ENCODE results near the gene ZNF681.
"Not testable (repeated sequence)": the region's sequence is repeated elsewhere in the genome, so short reads cannot be mapped to it uniquely, and the experiment has no call there.

ZNF681 gene

DNA sequence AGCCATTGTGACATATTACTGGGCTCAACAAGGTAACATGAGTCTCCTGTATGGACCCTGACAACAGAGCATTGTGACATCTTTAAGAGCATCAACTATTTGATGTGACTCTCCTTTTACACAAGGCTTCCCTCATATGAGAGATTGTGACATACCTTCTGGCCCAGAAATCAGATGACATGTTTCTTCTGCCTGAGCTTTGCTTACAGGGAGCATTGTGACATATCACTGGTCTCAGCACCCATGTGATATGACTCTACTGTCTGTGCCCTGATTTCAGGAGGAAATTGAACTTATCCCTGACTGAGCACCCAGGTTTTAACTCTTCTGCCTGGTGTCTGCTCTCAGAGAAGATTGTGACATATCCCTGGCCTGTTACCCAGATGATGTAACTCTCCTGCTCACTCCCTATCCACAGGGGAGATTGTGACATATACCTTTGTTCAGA, 15.9 kb upstream of the ZNF681 start:
- no peak for DNase-seq (ENCODE audit: low read depth, low spot score)
- peak overlapping the region; percentile 47 for H3K27ac ChIP-seq

DNA sequence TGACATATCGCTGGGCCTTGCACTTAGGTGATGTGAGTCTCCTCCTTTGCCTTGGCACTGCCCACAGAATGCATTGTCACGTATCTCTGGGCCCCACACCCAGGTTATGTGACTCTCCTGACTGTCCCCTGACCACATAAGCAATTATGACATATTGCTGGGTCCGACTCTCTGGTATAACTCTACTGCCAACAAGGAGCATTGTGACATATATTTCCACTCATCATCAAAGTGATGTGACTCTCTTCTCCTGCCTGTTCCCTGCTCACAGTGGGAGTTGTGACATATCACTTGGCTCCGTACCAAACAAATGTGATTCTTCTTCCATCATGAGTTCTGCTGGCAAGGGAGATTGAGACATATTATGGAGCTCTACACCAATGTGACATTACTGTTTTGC, 15.4 kb upstream of the ZNF681 start:
- no peak for DNase-seq (ENCODE audit: low read depth, low spot score)

DNA sequence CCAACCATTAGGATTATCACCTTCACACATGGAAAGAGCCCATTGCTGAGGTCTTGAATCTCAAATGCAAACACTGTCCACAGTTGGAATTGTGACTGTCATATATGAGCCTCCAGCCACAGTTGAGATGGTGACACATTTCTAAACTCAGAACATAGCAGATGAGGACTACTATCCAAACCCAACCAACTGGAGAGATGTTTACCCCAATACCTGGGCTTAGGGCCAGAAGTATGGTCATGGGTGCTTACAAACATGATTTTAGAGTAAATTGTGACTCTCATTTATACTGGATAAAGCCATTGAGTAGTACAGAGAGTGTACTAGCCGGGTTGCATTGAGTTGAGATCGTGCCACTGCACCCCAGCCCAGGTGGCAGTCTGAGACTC, 14.0 kb upstream of the ZNF681 start:
- peak overlapping the region; percentile 80 for H3K27ac ChIP-seq
- DNase-seq (ENCODE audit: low read depth, low spot score), result no peak

More for the DNA sequence above, 15.4 kb upstream of the ZNF681 start:
- peak overlapping the region; percentile 47 for H3K27ac ChIP-seq

DNA sequence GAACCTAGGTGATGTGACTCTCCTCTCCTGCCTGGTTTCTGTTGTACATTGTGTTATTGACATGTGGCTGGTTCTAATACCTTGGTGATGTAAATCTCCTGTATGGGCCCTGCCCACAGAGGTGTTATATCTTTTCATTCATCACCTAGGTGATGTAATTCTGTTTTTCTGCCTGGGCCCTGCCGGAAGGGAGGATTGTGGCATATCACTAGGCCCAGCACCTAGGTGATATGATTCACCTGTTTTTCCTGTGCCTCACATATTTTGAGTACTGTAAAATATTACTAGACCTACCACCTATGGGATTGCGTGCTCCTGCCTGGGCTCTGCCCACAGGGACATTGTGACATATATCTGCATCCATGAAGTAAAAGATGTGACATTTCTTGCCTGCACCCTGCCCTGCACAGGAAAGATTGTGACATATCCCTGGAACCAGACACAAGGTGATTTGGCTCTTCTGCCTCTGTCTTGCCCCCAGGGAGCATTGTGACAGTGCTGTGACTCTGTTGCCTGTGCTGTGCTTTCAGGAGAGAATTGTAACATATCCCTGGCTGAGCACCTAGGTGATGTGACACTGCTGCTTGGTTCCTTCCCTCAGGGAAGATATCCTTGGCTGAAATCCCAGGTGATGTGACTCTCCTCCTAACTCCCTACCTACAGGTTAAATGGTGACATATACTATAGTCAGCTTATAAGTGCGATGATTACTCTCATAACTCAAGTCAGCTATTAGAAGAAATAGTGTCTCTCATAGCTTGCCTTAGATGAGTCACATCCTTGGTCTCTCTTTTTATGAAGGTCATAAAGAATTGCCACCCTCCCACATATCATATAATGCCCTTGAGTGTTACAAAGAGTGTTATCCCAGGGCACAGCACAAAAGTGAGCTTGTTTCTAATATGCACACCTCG, 13.3 kb upstream of the ZNF681 start:
- DNase-seq (ENCODE audit: low read depth, low spot score), result no peak
- H3K27ac ChIP-seq, result peak overlapping the region; percentile 80

- H3K27ac ChIP-seq, result peak overlapping the region; percentile 80
- no peak for DNase-seq (ENCODE audit: low read depth, low spot score)
Observed at GRCh38 chr19:23771316-23771715, 12.6 kb upstream of the ZNF681 start.

DNA sequence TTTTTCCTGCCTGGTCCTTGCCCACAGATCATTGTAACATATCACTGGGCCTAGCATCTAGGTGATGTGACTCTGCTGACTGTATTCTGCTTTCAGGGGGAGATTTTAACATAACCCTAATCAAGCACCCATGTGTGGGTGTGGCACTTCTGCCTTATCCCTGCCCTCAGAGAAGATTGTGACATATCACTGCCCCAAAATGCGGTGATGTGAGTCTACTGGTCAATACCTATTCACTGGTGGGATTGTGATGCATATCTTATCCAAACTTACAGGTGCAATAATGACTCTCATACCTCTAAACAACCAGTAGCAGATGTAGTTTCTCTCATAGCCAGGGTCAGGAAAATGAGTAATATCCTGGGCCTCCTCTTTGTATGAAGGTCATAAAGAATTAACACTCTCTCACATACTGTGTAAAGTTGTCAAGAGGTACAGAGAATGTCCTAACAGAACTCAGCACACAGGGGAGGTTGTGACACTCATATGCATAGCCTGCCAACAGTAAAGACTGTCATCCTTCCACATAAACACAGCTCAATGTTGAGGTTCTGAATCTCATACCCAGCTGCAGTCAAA, 12.1 kb upstream of the ZNF681 start:
- peak overlapping the region; percentile 80 for H3K27ac ChIP-seq

GRCh38 chr19:23769691-23770468, 11.2 kb upstream of the ZNF681 start:
- H3K27ac ChIP-seq, result peak overlapping the region; percentile 80
- DNase-seq (ENCODE audit: low read depth, low spot score), result no peak

More for the DNA sequence above, 12.1 kb upstream of the ZNF681 start:
- no peak for DNase-seq (ENCODE audit: low read depth, low spot score)

DNA sequence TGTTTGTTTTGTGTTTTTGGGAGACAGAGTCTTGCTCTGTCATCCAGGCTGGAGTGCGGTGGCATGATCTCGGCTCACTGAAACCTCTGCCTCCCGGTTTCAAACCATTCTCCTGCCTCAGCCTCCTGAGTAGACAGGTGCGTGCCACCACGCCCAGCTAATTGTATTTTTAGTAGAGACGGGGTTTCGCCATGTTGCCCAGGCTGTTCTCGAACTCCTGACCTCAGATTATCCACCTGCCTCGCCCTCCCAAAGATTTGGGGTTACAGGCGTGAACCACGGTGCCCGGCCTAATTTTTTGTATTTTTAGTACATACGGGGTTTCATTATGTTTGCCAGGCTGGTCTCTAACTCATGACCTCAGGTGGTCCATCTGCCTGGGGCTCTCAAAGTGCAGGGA, 8.3 kb upstream of the ZNF681 start:
- no peak overlapping the region for H3K27ac ChIP-seq
- no peak for DNase-seq (ENCODE audit: low read depth, low spot score)

DNA sequence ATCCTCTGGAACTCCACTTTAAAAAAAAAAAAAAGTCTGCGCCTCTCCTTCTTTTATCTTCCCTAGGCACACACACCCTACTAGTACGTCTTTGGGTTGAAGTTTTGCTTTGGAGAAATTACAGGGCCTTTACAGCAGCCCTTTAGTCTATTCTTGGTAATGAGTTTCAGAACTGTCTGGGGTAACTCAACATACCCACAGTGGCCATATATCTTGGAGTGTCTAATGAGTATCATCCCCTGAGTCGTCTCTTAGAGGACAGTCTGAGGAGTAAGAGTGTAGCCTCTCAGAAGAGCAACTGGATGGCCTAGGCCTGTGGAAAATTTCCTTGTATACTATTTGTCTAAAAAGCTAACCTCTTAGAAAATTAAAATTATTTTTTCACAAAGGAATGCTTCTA, 6.1 kb upstream of the ZNF681 start:
- no peak overlapping the region for H3K27ac ChIP-seq
- no peak for DNase-seq (ENCODE audit: low read depth, low spot score)

GRCh38 chr19:23762884-23763711, 4.4 kb upstream of the ZNF681 start:
- H3K27ac ChIP-seq, result peak overlapping the region; percentile 79
- DNase-seq (ENCODE audit: low read depth, low spot score), result no peak

DNA sequence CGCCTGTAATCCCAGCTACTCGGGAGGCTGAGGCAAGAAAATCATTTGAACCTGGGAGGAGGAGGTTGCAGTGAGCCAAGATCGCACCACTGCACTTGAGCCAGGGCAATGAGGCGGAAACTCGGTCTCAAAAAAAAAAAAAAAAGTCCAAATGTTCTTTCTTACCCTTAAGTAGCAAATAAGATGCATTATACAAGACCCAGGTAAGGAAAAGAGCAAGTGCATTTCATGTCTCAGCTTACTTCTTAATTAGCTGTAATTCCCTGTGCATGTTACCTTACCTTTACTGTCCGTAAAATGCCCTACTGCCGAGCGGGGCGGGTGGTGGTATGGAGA, 3.8 kb upstream of the ZNF681 start:
- DNase-seq (ENCODE audit: low read depth, low spot score), result no peak
- H3K27ac ChIP-seq, result peak overlapping the region; percentile 79

GRCh38 chr19:23760326-23760725, 1.6 kb upstream of the ZNF681 start:
- not testable (repeated sequence) for H3K27ac ChIP-seq; DNase-seq (ENCODE audit: low read depth, low spot score)

DNA sequence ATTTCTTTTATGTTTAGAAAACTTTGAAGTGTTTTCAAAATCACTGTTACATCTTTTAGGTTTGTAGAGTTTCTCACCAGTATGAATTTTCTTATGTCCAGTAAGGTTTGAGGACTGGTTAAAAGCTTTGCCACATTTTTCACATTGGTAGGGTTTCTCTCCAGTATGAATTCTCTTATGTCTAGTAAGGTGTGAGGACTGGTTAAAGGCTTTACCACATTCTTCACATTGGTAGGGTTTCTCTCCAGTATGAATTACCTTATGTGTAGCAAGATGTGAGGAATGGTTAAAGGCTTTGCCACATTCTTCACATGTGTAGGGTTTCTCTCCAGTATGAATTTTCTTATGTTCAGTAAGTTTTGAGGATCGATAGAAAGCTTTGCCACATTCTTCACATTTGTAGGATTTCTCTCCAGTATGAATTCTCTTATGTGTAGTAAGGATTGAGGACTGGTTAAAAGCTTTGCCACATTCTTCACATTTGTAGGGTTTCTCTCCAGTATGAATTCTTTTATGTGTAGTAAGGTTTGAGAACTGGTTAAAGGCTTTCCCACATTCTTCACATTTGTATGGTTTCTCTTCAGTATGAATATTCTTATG, 15.0 kb downstream of the ZNF681 start:
- not testable (repeated sequence) for H3K27ac ChIP-seq; DNase-seq (ENCODE audit: low read depth, low spot score)

- DNase-seq (ENCODE audit: low read depth, low spot score); H3K27ac ChIP-seq: not testable (repeated sequence)
Observed at GRCh38 chr19:23730729-23731465, 27.8 kb downstream of the ZNF681 start.

DNA sequence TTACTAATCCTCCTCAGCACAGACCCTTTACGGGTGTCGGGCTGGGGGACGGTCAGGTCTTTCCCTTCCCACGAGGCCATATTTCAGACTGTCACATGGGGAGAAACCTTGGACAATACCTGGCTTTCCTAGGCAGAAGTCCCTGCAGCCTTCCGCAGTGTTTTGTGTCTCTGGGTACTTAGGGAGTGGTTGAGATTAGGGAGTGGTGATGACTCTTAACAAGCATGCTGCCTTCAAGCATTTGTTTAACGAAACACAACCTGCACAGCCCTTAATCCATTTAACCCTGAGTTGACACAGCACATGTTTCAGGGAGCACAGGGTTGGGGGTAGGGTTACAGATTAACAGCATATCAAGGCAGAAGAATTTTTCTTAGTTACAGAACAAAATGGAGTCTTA, 34.5 kb downstream of the ZNF681 start:
- H3K27ac ChIP-seq; DNase-seq (ENCODE audit: low read depth, low spot score): not testable (repeated sequence)

- DNase-seq (ENCODE audit: low read depth, low spot score), result no peak
Observed at GRCh38 chr19:23718802-23719201, 39.9 kb downstream of the ZNF681 start.

GRCh38 chr19:23716792-23717191, 41.9 kb downstream of the ZNF681 start:
- no peak for DNase-seq (ENCODE audit: low read depth, low spot score)
- peak overlapping the region; percentile 20 for H3K27ac ChIP-seq

More at GRCh38 chr19:23718802-23719201, 39.9 kb downstream of the ZNF681 start:
- no peak overlapping the region for H3K27ac ChIP-seq

DNA sequence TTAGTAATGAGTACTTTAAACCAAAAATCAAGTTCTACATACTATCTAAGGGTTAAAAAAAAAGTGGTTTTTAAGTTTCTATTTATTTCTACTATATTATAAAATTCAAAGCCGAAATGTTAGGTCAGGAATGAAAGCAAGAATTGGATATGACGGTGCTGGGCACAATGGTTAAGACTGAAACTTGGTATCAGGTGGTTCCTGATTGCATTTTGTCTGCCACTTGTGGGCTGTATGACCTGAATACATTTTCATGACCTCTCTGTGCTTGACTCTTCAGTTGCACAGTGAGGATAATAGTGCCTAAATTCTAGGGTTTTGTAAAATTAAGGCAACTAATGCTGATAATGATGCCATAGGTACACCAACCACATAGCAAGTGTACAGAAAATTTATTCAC, 49.3 kb downstream of the ZNF681 start:
- no peak overlapping the region for H3K27ac ChIP-seq
- no peak for DNase-seq (ENCODE audit: low read depth, low spot score)

GRCh38 chr19:23706657-23707056, 52.0 kb downstream of the ZNF681 start:
- no peak for DNase-seq (ENCODE audit: low read depth, low spot score)

More at GRCh38 chr19:23706657-23707056, 52.0 kb downstream of the ZNF681 start:
- no peak overlapping the region for H3K27ac ChIP-seq
